ENCODE measurements around the gene DPH6.

DPH6 gene

GRCh38 chr15:35491173-35491572 lies 54.8 kb downstream of the DPH6 start:
- no peak overlapping the region for H3K27ac ChIP-seq
- TF ChIP-seq CTCF (IDR thresholded peaks at IDR 0.05): no peak
- TF ChIP-seq ZFX (IDR thresholded peaks at IDR 0.05; ENCODE audit: borderline replicate concordance): no peak

- TF ChIP-seq CTCF (IDR thresholded peaks at IDR 0.05) (no peak), ZFX (IDR thresholded peaks at IDR 0.05; ENCODE audit: borderline replicate concordance) (no peak)
- no peak overlapping the region for H3K27ac ChIP-seq
These were observed 55.5 kb downstream of the DPH6 start for GRCh38 chr15:35490511-35490910.

- no peak for TF ChIP-seq ZFX (IDR thresholded peaks at IDR 0.05; ENCODE audit: borderline replicate concordance)
- no peak for TF ChIP-seq CTCF (IDR thresholded peaks at IDR 0.05)
- H3K27ac ChIP-seq: no peak overlapping the region
These were observed 58.5 kb downstream of the DPH6 start for GRCh38 chr15:35487417-35487816.

GRCh38 chr15:35486296-35486695 lies 59.7 kb downstream of the DPH6 start:
- H3K27ac ChIP-seq: no peak overlapping the region
- TF ChIP-seq ZFX (IDR thresholded peaks at IDR 0.05; ENCODE audit: borderline replicate concordance): no peak
- no peak for TF ChIP-seq CTCF (IDR thresholded peaks at IDR 0.05)

GRCh38 chr15:35485411-35485810 lies 60.6 kb downstream of the DPH6 start:
- TF ChIP-seq ZFX (IDR thresholded peaks at IDR 0.05; ENCODE audit: borderline replicate concordance): no peak
- no peak for TF ChIP-seq CTCF (IDR thresholded peaks at IDR 0.05)
- no peak overlapping the region for H3K27ac ChIP-seq

- no peak overlapping the region for H3K27ac ChIP-seq
- TF ChIP-seq CTCF (IDR thresholded peaks at IDR 0.05) (no peak), ZFX (IDR thresholded peaks at IDR 0.05; ENCODE audit: borderline replicate concordance) (no peak)
These were observed 61.6 kb downstream of the DPH6 start for GRCh38 chr15:35484231-35484945.

GRCh38 chr15:35481992-35482391 lies 64.0 kb downstream of the DPH6 start:
- no peak for TF ChIP-seq ZFX (IDR thresholded peaks at IDR 0.05; ENCODE audit: borderline replicate concordance)
- no peak for TF ChIP-seq CTCF (IDR thresholded peaks at IDR 0.05)
- peak overlapping the region; percentile 5; the same call in 1 of the 2 replicates for H3K27ac ChIP-seq

Data from 22Rv1 (cell line).